GM12878 (cell line): ENCODE data around the gene INHBE. TPM values are rescaled to one million over a fixed set of nuclear protein-coding genes. Genes with fewer than 3 reads are reported as not detected.

Experiments used
- BACH1 ChIP-seq: fragments of 450-650 bp; IDR thresholded peaks from 2 replicates; pipeline ENCODE4 v1.6.1; 2017; ENCODE audit warnings: mild to moderate bottlenecking, borderline replicate concordance
- BMI1 ChIP-seq: fragments of 450-650 bp; IDR thresholded peaks from 2 replicates; pipeline ENCODE4 v1.6.1; 2016; ENCODE audit warnings: mild to moderate bottlenecking, moderate library complexity, borderline replicate concordance
- CBX3 ChIP-seq: fragments of 200-600 bp; sonication (generic); IDR thresholded peaks from 2 replicates; pipeline ENCODE4 v1.6.1; 2016; ENCODE audit warnings: low read depth, borderline replicate concordance
- DPF2 ChIP-seq: fragments of 450-650 bp; IDR thresholded peaks from 2 replicates; pipeline ENCODE4 v1.6.1; 2017; ENCODE audit warnings: mild to moderate bottlenecking
- HDAC2 ChIP-seq: fragments of 200-600 bp; sonication (generic); IDR thresholded peaks from 2 replicates; pipeline ENCODE4 v1.6.1; 2017
- NFXL1 ChIP-seq: fragments of 450-650 bp; IDR thresholded peaks from 2 replicates; pipeline ENCODE4 v1.6.1; 2017; ENCODE audit warnings: antibody characterized with exemption, mild to moderate bottlenecking, borderline replicate concordance
- NFYB ChIP-seq: IDR thresholded peaks from 2 replicates; pipeline ENCODE4 v1.6.1; 2011; ENCODE audit warnings: low read depth, mild to moderate bottlenecking, low read length, improper control_type of control experiment, moderate library complexity; ENCODE audit not compliant: insufficient read depth
- PAX5 ChIP-seq: IDR thresholded peaks from 2 replicates; pipeline ENCODE4 v1.6.1; 2011; ENCODE audit warnings: low read depth, low read length, borderline replicate concordance
- PKNOX1 ChIP-seq: fragments of 450-650 bp; IDR thresholded peaks from 2 replicates; pipeline ENCODE4 v1.6.1; 2016; ENCODE audit warnings: mild to moderate bottlenecking
- POLR2AphosphoS2 ChIP-seq: IDR thresholded peaks from 2 replicates; pipeline ENCODE4 v1.6.1; 2011; ENCODE audit warnings: low read depth, mild to moderate bottlenecking, low read length, improper control_type of control experiment, moderate library complexity
- POLR2AphosphoS5 ChIP-seq: IDR thresholded peaks from 2 replicates; pipeline ENCODE4 v1.6.1; 2011; ENCODE audit warnings: mild to moderate bottlenecking, low read length, inconsistent platforms
- RAD21 ChIP-seq: IDR thresholded peaks from 2 replicates; pipeline ENCODE4 v1.6.1; 2011; ENCODE audit warnings: mild to moderate bottlenecking, low read depth, low read length, moderate library complexity; ENCODE audit not compliant: insufficient read depth
- SIX5 ChIP-seq: IDR thresholded peaks from 2 replicates; pipeline ENCODE4 v1.6.1; 2011; ENCODE audit warnings: mild to moderate bottlenecking, low read depth, low read length, moderate library complexity; ENCODE audit not compliant: severe bottlenecking
- SMAD5 ChIP-seq: IDR thresholded peaks from 2 replicates; pipeline ENCODE4 v1.6.1; 2016; ENCODE audit warnings: antibody characterized with exemption, low read depth
- SMC3 ChIP-seq: IDR thresholded peaks from 2 replicates; pipeline ENCODE4 v1.6.1; 2011; ENCODE audit warnings: low read length, improper control_type of control experiment, borderline replicate concordance
- SP1 ChIP-seq: IDR thresholded peaks from one replicate; pipeline ENCODE4 v1.6.1; 2011; ENCODE audit warnings: low read depth, low read length
- USF1 ChIP-seq: IDR thresholded peaks from 2 replicates; pipeline ENCODE4 v1.6.1; 2011; ENCODE audit warnings: borderline replicate concordance, low read depth, mild to moderate bottlenecking, moderate library complexity, mixed read lengths, low read length; ENCODE audit not compliant: insufficient read depth; ENCODE audit errors: extremely low read length
- YBX1 ChIP-seq: fragments of 450-650 bp; IDR thresholded peaks from 2 replicates; pipeline ENCODE4 v1.6.1; 2016; ENCODE audit warnings: antibody characterized with exemption
- ZBTB11 ChIP-seq: fragments of 450-650 bp; formaldehyde crosslinking; IDR thresholded peaks from 2 replicates; pipeline ENCODE4 v1.5.0; 2022; ENCODE audit warnings: mild to moderate bottlenecking, missing genetic modification characterization
- ZNF384 ChIP-seq: IDR thresholded peaks from 2 replicates; pipeline ENCODE4 v1.6.1; 2012; ENCODE audit warnings: low read depth, mild to moderate bottlenecking, low read length, improper control_type of control experiment, borderline replicate concordance
- polyA plus RNA-seq, 11 experiments: library from polyadenylated mRNA; depleted of rRNA in 4 of 11; unstranded in 6 of 11; stranded (reverse) in 5 of 11; fragments of >200 nt; fragmentation: Nextera tagmentation in 4 of 11; fragmentation: Illumina TruSeq in 1 of 11; extraction: Ambion mirVana in 4 of 11; extraction: Trizol in 1 of 11; gene quantifications; 1 replicate in 1 of 11; 2 replicates in 10 of 11; pipeline versions ENCODE4 v1.2.1 to v1.2.3, GENCODE V29; 2011 to 2016; ENCODE audit warnings: inconsistent platforms in 2 of 11, missing spikeins in 2 of 11, low read depth in 1 of 11
- total RNA-seq, 4 experiments: library from RNA; depleted of rRNA in 3 of 4; stranded (reverse); fragments of >200 nt in 3 of 4; fragmentation: Illumina TruSeq in 1 of 4; extraction: Trizol in 1 of 4; gene quantifications; 2 replicates each; pipeline versions ENCODE4 v1.2.1 to v1.2.3, GENCODE V29; 2013 to 2021
- TF ChIP-seq, protein P1 (sequence below): fragments of 450-650 bp; IDR thresholded peaks from 2 replicates; pipeline ENCODE4 v1.6.1; 2017; ENCODE audit warnings: mild to moderate bottlenecking, moderate library complexity

INHBE gene
- total and polyA plus RNA-seq, 10 of the 15 experiments (the other 5 are each of a cell fraction or from before 2014, with no cell fraction given), result 0.09 to 2.5 (median 0.37) TPM

DNA sequence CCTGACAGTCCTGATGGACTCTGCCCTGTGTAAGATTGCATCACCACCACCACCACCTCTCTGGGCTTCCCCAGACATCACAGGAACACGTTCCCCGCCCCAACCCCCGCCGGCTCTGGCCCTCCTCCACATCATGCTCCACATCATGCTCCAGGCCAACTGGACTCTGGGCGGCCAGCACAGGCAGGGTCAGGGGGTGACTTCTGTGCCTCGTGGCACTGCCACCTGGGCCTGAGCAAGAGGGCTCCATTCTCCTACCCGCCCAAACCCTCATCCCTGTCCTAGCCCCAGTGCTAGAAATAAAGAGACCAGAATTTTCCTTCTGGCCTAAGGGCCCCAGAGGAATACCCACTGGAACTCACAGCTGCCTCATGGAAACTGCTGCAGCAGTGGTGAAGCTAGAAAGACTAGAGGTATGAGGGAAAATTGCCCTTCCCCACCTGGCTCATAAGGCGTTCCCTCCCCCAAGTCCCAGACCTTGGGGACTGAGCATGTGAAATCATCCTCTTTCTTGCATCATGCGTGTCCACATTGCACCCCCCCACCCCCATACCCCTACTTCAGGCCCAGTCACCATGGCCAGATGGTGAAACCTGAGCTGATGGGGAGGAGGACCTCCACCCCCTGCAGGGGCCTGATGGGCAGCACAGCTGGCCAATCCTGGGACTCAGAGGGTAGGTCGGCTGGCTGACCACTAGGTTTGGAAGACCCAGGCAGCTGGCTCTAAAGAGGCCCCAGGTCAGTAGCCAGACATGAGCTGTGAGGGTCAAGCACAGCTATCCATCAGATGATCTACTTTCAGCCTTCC lies at the start of gene INHBE (continued):
- TF ChIP-seq POLR2AphosphoS2 (no peak), PAX5 (no peak), DPF2 (0 out of 2 replicates have a peak, but pooled peaks have one; percentile 31), SMC3 (no peak), SMAD5 (no peak), NFXL1 (no peak), YBX1 (no peak), HDAC2 (no peak), ZNF384 (no peak), PKNOX1 (peak; percentile 93), SIX5 (no peak), NFYB (peak; percentile 33; the same call in 1 of the 2 replicates), SP1 (no peak), USF1 (no peak), RAD21 (no peak), CBX3 (no peak), BMI1 (no peak), POLR2AphosphoS5 (no peak), ZBTB11 (CRISPR knock-in tag) (no peak), BACH1 (no peak)
- TF ChIP-seq, protein P1, sequence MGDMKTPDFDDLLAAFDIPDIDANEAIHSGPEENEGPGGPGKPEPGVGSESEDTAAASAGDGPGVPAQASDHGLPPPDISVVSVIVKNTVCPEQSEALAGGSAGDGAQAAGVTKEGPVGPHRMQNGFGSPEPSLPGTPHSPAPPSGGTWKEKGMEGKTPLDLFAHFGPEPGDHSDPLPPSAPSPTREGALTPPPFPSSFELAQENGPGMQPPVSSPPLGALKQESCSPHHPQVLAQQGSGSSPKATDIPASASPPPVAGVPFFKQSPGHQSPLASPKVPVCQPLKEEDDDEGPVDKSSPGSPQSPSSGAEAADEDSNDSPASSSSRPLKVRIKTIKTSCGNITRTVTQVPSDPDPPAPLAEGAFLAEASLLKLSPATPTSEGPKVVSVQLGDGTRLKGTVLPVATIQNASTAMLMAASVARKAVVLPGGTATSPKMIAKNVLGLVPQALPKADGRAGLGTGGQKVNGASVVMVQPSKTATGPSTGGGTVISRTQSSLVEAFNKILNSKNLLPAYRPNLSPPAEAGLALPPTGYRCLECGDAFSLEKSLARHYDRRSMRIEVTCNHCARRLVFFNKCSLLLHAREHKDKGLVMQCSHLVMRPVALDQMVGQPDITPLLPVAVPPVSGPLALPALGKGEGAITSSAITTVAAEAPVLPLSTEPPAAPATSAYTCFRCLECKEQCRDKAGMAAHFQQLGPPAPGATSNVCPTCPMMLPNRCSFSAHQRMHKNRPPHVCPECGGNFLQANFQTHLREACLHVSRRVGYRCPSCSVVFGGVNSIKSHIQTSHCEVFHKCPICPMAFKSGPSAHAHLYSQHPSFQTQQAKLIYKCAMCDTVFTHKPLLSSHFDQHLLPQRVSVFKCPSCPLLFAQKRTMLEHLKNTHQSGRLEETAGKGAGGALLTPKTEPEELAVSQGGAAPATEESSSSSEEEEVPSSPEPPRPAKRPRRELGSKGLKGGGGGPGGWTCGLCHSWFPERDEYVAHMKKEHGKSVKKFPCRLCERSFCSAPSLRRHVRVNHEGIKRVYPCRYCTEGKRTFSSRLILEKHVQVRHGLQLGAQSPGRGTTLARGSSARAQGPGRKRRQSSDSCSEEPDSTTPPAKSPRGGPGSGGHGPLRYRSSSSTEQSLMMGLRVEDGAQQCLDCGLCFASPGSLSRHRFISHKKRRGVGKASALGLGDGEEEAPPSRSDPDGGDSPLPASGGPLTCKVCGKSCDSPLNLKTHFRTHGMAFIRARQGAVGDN, result no peak; the same call in 1 of the 2 replicates
